HL-60 (cell line): ENCODE results near the gene SGMS1.

Experiments used
- CTCF ChIP-seq: IDR thresholded peaks from one replicate; pipeline ENCODE4 v1.5.1; 2011; ENCODE audit warnings: low read length, control low read depth, inconsistent platforms; ENCODE audit not compliant: insufficient read depth
- GABPA ChIP-seq: IDR thresholded peaks from 2 replicates; pipeline ENCODE4 v1.6.1; 2012; ENCODE audit warnings: low read depth
- POLR2AphosphoS5 ChIP-seq: IDR thresholded peaks from 2 replicates; pipeline ENCODE4 v1.6.1; 2012; ENCODE audit warnings: low read depth
- REST ChIP-seq: IDR thresholded peaks from 2 replicates; pipeline ENCODE4 v1.6.1; 2012; ENCODE audit warnings: low read depth; ENCODE audit not compliant: insufficient replicate concordance
- SPI1 ChIP-seq: IDR thresholded peaks from 2 replicates; pipeline ENCODE4 v1.6.1; 2012; ENCODE audit warnings: low read depth, mild to moderate bottlenecking, borderline replicate concordance

- TF ChIP-seq CTCF (no peak), SPI1 (no peak), REST (no peak), GABPA (no peak), POLR2AphosphoS5 (no peak)
These were observed 63.4 kb downstream of the SGMS1 start for GRCh38 chr10:50560370-50560769.
